ENCODE measurements around the gene SPATS2L.

GRCh38 chr2:200515155-200515554 lies 208.7 kb downstream of the SPATS2L start:
- TF ChIP-seq CTCF (IDR thresholded peaks at IDR 0.05) (no peak), RAD21 (IDR thresholded peaks at IDR 0.05; ENCODE audit: low read length) (no peak), REST (IDR thresholded peaks at IDR 0.05; ENCODE audit: low read depth, low read length) (no peak), ELF1 (IDR thresholded peaks at IDR 0.05) (no peak), USF2 (IDR thresholded peaks at IDR 0.05; ENCODE audit: borderline replicate concordance, low read depth, low read length) (no peak), EZH2phosphoT487 (IDR thresholded peaks at IDR 0.05; ENCODE audit: borderline replicate concordance, low read depth) (no peak), FOXJ3 (CRISPR knock-in tag; IDR thresholded peaks at IDR 0.05) (no peak), SMC3 (IDR thresholded peaks at IDR 0.05; ENCODE audit: low read depth, low read length) (no peak), TAF1 (IDR thresholded peaks at IDR 0.05; ENCODE audit: borderline replicate concordance, low read depth, low read length) (no peak), MAX (IDR thresholded peaks at IDR 0.05; ENCODE audit: low read depth) (no peak), POLR2AphosphoS5 (IDR thresholded peaks at IDR 0.05; ENCODE audit: low read depth, low read length) (no peak), CHD2 (IDR thresholded peaks at IDR 0.05; ENCODE audit: low read length, partially characterized antibody) (no peak)
